ENCODE data around the gene DENND4B.

- TF ChIP-seq ZZZ3 (IDR thresholded peaks at IDR 0.05; ENCODE audit: control insufficient read depth, insufficient read length, low read depth) (no peak), EED (IDR thresholded peaks at IDR 0.05; ENCODE audit: low read depth) (peak; percentile 2; the same call in 1 of the 2 replicates), CTCF (IDR thresholded peaks at IDR 0.05 in 2 of 3, conservative IDR thresholded peaks at IDR 0.05 in 1 of 3; ENCODE audit: control insufficient read depth in 2 of 3, extremely low read depth in 1 of 3, insufficient read depth in 1 of 3, low read depth in 3 of 3, low read length in 3 of 3) (no peak), TCF7 (IDR thresholded peaks at IDR 0.05; ENCODE audit: borderline replicate concordance) (no peak), NBN (IDR thresholded peaks at IDR 0.05) (peak; percentile 64; the same call in 1 of the 2 replicates), USF1 (IDR thresholded peaks at IDR 0.05; ENCODE audit: borderline replicate concordance, extremely low read length, insufficient read depth, low read depth, low read length) (no peak), KAT2A (conservative IDR thresholded peaks at IDR 0.05; ENCODE audit: control insufficient read depth, low read depth, low read length) (no peak), RCOR1 (conservative IDR thresholded peaks at IDR 0.05; ENCODE audit: low read depth, low read length) (no peak; the same call in 1 of the 2 replicates), NFYA (IDR thresholded peaks at IDR 0.05; ENCODE audit: borderline replicate concordance, low read depth, low read length) (no peak; the same call in 1 of the 2 replicates), POLR2AphosphoS5 (IDR thresholded peaks at IDR 0.05; ENCODE audit: low read length) (peak; percentile 72), ZBTB40 (IDR thresholded peaks at IDR 0.05; ENCODE audit: borderline replicate concordance) (0 out of 2 replicates have a peak, but pooled peaks have one; percentile 14), TCF12 (IDR thresholded peaks at IDR 0.05; ENCODE audit: low read depth, low read length) (no peak), BRCA1 (IDR thresholded peaks at IDR 0.05; ENCODE audit: low read depth, low read length) (peak; percentile 45; the same call in 1 of the 2 replicates)
Observed at GRCh38 chr1:153963030-153963849, 16.7 kb upstream of the DENND4B start, which contains the start of gene SLC39A1.

All from GM12878 (cell line).